ENCODE data around the gene PLCL2.

The PLCL2 gene
- total RNA-seq = 183 to 320 reads per million in 2 donors

DNA sequence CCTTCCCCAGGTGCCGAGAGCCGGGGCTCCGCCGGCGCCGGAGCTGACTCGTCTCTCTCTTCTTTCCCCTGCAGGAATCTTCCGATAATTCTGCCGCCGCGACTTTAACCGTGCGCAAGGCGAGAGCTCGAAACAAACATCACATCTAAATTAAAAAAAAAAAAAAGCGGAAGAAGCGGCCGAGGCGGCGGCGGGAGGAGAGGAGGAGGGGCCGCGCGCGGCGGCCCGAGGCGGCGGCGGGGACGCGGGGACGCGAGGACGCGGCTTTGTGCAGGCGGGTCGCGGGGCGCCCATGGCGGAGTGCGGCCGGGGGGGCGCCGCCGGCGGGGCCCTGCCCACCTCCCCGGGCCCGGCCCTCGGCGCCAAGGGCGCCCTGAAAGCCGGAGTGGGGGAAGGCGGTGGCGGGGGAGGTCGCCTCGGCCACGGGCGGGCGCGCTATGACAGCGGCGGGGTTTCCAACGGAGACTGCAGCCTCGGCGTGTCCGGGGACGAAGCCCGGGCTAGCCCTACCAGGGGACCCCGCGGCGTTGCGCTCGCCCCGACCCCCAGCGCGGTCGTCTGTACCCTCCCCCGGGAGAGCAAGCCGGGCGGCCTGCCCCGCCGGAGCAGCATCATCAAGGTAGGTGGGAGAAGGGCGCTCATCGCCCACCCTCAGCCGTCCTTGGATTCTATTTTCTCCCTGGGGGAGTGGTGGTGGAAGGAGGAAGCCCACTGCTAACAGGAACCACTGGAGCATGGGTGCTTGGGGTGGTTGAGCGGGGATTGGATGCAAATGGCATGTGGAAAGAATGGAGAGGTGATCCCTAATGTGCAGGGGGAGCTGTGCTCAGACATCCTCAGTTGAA, at the start of gene PLCL2:
TSS of gene PLCL2 (plus strand) at position 208 of the 845 bp plus-strand sequence. CDS start at position 293, 85 bp downstream.
- peak; percentile 57 for DNase-seq

DNA sequence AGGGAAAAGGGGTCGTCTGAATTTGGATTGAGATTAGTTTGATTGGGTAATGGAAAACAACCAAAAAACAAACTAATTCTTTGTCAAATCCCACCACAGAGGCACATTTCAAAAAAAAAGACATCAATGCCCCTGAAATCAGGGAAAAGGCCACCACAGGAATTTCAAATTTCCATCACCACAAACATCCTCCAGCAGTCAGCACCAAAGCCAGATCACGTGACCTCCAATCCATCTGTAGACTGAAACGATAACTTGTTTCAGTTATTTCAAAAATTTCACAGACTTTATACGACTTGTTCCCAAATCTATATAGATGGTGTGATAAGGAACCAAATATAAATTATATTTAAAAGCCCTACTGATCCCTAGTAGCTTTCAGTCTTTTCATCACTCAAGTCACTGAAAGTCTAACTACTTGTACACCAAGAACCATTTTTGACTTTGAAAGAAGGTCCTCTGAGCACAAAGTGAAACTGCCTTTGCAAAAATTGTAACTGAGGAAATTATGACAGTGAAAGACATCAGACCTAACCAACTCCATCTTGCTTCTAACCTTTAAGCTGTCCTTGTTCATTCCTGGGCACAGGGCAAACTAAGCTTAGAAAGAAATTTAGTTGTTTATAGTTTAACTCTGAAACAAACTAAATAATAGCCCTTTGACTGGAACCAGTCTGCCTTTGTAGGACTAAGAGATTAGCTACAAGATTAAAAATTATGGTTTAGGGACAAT, 48.1 kb upstream of the PLCL2 start:
- DNase-seq = no peak

DNA sequence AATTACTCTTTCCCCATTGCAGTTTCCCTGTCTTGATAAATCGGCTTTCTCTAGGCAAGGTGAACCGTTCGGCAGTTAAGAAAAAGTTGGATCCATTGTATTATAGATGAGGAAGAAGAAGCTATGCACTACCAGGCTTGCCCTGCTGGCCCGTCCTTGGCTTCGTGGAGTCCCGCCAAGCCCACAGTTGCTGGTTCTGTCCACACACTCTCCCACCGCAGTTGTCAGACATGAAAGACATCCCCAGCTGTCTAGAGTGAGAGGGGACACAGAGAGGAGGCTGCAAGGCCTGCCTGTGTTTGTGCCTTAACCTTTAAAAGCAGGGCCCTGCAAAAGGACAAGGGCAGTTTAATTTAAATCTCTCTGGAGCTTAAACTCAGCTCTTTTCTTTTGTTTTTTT, 47.2 kb upstream of the PLCL2 start:
- DNase-seq = no peak

DNA sequence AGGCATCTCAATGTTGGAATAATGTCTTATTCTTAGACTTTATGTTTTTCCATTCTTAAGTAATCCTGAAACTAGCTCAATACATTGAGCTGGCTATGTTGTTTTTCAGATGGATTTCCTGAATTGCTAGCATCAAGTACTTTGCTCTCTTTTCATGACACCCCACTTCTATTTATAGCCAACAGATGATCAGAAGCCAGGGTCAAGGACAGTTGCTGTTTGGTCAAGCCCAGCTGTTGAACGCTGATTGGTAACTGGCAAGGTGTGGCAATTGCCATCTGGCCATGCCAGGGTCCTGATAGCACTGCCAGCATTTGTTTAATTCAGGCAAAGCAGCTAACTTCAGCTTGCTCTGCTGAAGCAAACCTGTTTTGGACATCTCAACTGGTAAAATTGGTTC, 46.2 kb upstream of the PLCL2 start:
- DNase-seq = no peak

DNA sequence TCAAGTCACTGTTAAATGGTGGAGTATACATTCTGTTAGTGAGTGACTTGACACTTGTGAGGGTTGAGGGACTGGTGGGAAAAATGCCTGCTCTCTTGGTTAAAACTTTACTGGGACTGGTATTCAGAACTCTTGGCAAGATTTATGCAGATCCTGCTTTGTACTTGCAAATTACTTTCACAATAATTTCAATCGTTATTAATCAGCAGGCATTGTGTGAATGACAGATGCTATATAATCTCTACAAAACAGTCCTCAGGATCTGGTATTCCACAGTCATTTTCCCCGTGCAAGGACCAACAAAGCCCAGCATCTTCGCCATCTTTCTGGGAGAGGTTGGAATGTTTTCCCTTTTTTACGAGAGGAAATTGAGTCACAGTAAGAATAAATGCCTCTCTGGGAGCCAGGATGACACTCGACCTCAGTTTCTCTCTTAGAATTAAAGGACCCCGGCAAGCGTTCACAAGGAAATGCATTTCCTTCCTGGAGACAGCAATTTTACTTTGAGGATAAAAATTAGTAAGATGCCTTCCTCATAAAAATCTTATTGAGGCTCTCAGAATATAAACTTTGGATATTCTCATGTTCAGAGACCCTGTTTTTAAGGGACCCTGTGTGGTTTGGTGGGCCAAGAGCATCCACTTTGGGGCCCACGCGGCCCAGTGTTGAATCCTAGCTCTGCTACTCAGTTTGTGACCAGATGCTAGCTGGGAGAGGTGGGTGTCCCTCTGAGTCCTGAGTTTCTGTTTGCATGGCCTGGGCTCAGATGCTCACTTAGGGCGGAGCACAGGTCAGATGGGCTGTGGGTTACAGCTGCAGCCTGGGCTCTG, 45.3 kb upstream of the PLCL2 start:
- DNase-seq = no peak

DNA sequence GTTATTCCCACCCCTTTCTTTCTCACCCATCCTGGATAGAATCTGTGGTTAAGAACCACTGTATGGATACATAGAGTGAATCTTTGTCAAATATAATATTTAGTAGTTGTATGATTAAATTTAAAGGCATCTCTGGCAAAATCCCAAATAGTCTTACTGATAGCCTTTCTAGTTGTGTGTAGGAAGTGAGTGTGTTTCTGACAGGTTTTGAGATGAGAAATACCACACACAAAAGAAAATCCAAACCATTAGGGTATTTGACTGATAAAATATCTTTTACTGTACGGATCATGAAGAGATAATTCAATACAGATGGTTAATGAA, 44.7 kb upstream of the PLCL2 start:
- no peak for DNase-seq

DNA sequence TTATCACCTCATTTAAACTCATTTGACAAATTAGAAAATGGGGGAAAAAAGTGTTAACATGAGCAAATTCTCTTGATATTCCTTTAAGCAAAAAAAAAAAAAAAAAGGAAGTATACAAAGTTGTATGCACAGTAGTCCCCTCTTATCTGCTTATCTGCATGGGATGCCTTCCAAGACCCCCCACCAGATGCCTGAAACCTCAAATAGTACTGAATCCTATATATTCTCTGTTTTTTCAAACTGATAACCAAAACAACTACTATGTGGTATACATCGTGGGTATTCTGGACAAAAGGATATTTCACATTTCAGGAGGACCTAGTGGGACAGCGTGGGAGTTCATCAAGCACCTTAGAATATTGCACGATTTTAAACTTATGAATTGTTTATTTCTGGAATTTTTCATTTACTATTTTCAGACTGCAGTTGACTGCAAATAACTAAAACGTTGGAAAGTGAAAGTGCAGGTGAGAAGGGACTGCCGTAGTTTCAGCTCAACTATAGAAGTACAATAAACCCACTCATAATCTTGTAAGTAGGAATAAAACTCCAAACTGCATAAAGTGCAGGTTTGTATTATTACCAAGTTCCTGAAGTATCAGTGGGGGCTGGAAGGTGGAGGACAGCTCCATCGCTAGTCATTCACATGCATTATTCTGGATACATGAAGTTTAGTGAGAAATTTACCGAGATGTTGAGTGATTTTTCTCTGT, 43.6 kb upstream of the PLCL2 start:
- DNase-seq = no peak

DNA sequence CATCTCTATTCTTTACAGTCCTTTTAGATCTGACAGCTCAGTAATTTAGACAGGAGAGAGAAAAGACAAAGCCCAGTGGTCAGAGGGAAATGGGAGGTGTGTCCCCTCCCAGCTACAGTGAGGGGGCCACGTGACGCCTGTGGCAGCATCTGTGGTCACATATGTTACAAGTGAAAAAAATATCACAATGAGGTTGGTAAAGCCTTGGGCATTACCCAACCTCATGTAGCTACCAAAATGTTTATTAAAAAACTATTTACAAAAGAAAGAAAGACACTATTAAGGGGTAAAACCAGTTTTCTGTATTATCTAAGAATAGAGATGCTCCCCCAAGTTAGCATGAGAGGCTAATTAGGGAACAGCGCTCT, 42.9 kb upstream of the PLCL2 start:
- peak; percentile 13 for DNase-seq

DNA sequence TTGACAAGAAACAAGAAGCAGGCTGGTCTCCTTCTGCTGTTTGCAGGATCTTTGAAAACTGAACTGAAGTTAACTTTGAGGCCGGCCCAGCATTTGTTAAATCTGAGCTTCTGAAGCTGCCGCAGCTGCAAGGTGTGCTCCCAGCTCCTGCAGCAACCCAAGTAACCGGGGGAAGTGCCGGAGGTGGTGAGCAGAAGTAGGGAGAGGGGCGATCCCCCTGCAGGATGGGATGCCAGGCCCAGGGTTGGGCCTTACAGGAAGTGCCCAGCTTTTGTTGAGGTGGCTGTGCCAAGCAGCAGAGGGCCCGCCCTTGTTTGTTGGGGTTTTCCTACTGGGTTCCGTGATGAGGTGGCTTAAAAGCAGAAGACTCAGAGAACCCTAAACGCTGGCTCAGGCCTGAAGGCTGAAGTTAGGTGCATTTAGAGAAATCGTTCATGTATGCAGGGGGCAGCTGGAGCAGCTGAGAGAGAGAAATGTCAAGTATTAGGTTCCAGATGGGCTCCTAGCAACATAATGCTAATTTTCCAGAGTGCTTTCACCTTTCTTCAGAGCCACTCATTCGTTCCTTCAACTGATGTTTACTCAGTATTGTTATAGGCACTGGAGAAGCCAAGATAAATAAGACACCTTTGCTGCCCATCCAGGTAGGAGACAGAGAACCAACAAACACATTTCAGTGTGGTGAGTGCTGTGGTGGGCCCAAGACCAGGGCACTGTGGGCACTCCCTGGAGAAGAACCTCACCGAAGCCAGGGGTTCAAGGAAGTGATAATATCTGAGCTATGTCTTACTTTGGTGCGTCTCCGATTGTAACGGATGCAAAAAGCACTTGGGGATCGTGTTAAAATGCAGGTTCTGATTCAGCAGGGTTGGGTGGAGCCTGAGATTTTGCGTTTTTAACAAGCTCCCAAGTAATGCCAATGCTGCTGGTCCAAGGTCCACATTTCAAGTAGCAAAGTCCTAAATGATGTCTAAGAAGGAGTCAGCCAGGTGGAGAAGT, 42.2 kb upstream of the PLCL2 start:
- peak; percentile 13 for DNase-seq

DNA sequence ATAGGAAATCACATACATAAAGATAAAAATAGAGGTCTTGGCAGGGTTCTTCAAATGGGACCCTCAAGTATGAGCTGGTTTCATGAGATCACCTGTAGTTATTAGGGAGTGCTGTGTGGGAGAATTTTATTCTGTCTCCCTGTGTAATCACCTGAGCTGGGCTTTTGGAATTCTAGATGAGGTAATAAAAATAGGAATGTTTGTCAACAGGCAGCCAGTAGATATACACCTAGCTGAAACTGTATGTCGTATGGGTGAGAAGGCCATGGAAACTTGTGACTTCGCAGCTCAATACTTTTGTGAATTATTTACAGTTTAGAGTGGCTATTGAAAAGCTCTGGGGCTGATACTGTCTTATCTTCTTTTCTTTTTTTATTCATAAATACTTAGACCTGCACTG, 40.5 kb upstream of the PLCL2 start:
- DNase-seq = no peak

DNA sequence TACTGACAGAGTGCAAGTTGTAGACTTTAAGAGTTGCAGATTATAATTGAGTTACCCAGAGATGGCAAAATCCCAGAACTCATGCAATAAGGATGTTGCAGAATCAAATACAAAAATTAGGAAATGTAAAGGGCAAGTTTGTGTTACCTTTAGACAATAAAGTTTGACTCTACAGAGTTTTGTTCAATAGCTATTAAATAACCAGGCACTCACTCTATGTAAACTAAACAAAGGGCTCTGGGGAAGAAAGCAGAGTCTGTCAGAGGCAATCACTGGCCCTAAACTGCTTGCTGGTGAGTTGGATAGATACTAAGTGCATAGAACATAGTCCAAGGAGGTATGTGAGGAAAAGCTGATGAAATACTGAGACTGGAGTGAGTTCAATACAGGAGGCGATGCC, 40.0 kb upstream of the PLCL2 start:
- no peak for DNase-seq

DNA sequence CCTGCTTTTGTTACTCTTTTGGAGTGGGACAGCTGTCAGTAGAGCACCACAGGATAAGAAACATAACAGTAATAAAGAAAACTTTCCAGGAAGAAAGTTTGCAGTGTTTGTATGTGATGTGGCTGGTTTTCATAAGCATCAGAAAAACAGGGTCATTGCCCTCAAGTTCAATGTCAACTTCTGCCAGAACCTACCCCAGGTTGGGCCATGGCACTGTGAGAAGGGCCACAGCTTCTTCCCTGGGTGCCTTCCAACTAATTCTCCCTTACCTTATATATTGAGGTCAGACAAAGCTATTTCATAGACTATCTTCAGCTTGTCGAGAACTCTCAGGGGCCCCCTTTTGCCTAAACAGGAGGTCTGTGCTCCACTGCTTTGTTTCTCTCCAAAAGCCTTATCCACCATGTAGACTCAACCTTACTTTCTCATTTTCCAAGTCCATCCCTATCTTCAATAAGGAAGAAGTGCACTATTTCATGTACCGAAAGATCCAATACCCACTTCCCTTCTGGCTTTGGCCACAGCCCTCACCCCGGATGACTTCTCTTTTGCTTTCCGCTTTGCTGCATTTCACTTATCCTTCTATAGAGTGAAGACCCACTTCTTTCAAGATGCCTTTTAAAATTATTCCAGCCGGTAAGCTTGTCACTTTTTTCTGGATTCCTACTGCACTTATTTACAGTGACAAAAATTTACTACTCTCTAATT, 38.2 kb upstream of the PLCL2 start:
- DNase-seq = no peak

DNA sequence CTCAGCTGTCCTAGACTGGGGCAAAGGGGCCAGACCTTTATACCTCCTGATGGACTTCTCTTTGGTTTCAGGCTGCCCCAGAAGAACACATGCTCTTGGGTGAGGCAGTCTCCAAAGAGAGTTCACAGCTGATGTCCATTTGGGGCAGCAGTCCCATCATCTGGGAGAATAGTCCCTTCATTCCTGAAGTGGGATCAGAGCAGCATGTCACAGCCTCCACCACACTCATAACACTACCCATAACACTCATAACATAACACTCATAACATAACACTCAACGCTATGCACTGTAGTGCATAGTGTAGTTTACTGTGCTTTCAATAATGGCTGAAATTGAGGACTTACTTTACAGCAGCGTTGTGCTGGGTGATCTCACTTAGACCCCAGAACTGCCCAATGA, 36.7 kb upstream of the PLCL2 start:
- no peak for DNase-seq

DNA sequence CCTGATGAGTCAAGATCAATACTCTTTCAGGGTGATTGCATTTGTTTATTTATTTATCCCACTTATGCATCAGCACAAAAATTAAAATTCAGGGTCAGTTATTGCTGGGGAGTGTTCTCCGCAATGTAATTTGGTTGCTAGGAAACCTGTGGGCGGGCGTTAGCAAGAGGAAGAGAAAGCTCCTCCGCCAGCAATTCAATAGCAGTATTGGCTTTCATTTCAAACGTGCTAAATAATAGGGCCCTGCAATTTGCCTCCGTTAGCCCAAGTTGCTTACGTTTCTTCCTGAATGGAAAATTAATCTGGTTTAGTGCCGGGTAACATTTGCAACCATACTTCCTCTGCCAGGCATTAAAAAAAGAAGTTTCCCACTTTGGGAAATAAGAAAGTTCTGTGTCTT, 35.5 kb upstream of the PLCL2 start:
- DNase-seq = no peak

DNA sequence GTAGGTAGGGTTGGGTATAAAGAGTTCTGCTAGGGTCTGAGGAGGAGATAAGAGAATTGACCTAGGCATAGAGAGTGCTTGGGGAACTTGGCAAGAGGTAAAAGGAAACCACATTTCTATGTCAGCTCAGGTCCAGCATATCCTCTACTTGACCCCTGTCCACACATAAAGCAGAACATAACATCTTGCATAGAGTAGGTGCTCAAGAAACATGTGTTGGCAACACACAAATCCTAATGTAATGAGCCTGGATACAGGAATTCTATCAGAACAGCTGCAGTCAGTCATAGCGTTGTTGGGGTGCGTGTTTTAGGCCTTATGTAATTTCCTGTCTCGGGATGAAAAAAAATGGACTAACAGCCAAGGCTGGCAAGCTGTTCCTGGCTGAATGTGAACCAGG, 35.0 kb upstream of the PLCL2 start:
- DNase-seq = no peak

DNA sequence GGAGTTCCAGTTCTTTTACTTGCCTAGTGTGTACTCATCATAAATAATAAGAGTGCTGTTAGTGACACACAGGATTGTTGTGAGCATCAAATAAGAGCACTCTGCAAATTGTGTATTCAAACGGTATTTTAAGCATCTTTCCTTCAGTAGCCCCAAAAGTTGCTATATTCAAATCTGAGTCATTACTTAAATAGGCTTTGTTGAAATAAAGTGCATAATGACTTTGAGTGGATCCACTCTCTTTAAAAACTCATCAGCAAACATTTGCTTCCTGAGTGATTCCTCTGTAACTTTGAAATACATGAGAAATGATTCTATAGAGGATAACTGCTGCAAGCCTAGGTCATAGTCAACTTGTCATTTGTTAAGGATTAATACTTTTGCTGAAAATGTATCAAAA, 29.3 kb upstream of the PLCL2 start:
- DNase-seq = no peak

DNA sequence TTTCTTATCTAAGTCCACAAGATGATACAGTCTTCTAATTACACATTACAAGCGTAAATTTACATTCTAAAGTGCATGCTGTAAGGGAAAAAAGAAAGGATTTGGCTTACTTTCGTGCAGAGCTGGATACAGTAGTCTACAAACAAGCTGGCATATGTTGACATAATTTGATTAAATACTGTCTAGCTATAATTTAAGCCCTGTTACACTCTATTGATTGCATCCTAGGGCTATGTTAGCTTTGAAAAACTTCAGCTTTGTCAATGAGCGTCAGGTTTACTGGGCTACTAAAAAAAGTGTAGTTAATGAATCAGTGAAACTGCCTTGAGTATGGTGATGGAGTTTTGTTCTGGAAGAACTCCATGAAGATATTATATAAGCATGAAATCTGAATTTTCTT, 24.5 kb upstream of the PLCL2 start:
- DNase-seq = no peak

DNA sequence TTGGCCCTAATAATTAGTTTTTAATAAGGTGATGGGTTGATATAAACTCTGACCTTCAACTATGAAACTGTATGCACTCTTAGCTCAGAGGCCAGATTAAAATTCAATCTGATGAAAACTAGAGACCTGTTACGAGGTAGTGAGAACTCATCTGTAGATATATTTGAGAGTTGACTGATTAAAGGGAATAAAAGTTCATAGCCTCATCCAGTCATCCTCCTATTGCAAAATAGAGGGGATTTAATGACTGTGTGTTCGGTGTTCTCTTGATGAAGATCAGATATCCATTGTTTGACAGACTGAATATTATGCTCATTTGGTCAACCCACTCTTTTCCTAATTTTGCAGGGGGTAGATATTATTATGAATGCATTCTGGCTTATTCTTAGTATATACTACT, 23.3 kb upstream of the PLCL2 start:
- no peak for DNase-seq

DNA sequence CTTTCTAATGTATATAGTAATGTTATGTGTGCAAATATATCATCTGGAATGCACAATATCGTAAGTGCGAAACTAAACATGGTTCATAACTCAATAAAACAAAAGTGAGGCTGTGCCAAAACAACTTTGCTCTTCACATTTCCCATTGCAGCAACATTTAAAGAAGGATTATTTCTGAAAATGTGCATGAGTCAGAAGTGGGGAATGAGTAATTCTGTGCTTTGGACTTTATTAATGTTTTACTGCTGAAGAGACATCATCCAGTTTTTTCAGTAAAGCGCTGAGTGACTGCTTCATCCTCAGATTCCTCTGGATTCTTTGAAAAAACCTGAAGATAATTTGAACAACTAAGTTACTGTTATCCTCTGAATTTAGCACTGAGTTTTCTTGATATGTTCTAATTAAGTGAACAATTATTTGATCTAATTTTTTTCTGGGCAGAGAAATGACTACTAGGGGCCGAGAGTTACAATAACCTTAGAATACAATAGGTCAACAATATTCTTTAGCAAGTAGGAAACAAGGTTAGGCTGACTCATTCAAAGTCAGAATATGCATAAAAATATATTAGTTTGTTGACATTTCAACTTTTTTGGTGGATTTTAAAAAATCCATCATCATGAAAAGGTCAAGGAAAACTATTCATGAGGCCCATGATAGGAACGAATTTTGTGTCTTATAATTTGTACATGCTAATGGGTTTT, 20.0 kb upstream of the PLCL2 start:
- no peak for DNase-seq

DNA sequence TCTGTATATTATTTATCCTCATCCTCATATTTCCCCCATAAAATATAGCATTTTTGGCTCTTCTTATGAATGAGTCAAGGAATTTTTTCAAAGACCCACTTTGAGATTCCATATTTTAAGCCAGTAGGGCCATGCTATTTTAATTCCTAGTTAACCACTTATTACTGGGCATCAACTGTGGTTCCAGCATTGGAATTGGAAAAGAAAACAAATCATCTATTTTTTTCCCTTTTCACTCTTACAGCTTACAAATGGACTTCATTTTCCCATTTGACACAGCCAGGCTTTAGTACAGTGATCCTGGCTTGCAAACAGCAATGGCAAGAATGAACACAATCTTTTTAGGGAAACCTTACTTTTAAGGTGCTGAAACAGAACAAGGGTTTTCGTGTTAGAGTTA, 19.4 kb upstream of the PLCL2 start:
- DNase-seq = no peak

Measured in activated gamma-delta T cell (primary cell).